LNCAP (cell line): ENCODE data around the gene IL17A.

Experiments used
- CTCF ChIP-seq: fragments of 450-650 bp; IDR thresholded peaks from 2 replicates; pipeline ENCODE4 v1.5.1; 2017; ENCODE audit warnings: mild to moderate bottlenecking

IL17A gene

GRCh38 chr6:52167267-52167666 is 18.9 kb upstream of the IL17A start:
- no peak for TF ChIP-seq CTCF

DNA sequence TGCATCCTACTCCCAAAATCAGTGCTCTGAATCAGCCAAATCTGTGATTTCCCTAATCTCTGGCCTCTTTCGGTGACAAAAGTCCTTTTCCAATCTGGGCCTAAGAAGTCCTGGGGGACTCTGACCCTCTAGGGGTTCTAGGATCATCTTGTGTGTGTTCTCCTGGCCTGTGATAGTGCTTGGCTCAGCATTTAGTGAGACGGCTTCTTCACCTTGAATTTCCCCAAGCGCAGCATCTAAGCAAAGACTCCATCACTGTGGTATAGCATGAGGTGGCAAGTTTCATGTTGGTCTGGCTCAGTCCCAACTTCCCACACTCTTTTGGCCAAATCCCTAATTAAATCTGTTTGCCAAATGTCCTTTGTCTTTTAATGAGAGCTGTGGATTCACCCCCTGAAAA is 12.1 kb upstream of the IL17A start:
- TF ChIP-seq CTCF: no peak

DNA sequence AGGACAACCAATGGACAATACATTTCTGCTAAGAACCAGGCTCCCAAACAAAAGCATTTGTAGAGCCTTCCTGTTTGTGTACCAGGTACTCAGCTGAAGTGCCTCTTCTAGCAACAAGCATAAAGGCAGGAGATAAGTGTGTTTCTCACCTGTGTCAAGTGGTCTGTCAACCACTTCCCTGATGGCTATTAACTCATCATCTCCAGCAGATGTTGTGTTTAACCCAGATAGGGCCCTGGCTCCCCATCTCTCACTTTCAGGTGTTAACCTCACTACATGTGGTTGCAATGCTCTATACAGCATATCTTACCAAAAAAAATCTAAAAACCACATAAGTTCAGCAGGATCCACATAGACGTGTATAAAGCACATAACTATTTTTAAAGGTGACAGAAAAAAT is 9.6 kb upstream of the IL17A start:
- TF ChIP-seq CTCF: no peak

GRCh38 chr6:52177961-52178360 is 8.2 kb upstream of the IL17A start:
- TF ChIP-seq CTCF: no peak

DNA sequence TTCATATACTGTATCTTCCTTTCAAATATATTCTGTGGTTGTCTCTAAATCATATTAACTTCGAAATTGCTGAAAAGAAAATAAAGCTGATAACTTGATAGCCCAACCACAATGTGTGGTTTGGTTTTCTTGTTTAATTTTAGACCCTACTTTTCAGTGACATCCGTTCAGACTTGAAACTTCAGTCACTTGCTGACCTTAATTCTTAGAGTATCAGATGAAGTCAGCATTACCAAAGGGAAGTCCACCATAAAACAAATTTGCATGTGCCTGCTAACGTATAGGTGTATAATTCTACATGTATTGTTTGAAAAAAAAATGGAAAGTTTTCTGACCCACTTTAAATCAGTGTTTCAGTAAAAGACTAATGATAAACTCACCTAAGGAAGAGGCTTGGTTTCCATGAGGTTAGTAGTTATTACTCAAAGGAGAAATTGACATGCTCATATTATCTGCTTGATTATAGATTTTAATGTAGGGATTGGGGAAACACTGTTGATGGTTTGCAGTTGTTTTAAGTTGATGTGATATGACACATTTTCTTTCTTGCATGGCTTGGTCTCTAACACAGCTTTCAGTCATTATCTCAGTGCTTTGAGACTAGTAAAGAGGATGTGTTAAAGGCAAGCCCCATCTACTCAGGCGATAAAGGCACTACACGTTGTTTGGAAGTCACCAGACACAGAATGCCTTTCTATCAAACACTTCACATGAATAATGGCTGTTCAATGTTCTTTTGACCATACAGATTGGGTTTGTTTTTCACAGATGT is 5.2 kb upstream of the IL17A start:
- TF ChIP-seq CTCF: no peak

DNA sequence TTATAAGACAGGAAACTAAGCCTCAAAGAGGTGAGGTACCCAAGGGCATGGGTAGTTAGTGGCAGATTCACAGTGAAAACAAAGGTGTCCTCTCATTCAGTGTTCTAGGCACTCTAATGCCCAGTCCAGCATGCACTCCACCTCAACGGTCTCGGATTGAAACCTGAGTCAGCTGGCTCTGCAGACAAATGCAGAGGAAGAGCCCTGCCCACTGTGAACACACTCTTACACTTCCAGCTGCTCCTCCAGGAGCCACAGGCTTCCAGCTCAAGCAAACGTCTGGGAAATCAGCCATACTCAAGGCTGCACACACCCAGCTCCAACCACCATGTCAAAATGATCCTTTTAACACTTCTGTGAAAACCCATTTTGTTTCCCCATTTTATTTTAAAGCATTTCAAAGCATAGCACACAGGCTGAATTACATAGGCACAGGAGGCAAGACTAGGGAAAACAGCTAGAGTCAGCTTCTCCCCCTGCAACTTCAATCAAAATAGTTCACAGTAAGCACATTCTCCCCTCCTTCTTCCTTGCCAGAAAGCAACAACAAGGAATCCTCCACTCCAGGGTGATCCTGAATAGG is 3.0 kb upstream of the IL17A start:
- no peak for TF ChIP-seq CTCF

DNA sequence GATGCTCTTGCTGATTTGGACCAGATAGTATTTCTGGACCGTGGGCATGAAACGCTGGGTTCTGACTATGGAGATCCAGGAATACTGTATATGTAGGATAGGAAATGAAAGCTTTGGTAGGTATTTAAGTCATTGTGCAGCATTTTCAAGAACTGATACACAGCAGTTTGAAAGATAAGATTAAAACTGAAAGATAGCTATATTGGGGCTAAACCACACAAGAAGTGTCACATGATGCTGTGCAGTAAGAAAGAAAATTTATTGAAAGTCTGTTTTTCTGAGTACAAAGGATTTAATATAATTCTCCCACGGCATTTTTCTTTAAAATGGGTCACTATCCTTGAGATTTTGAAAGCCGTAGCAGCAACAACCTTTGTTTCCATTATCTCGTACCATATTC is 305 bp downstream of the IL17A start:
- no peak for TF ChIP-seq CTCF
